WTC11 (cell line): ENCODE results near the gene YLPM1. TPM values are rescaled to one million over a fixed set of nuclear protein-coding genes. Genes with fewer than 3 reads are reported as not detected.

Experiments used
- ATAC-seq: fragments of 200-7000 bp; cut with Tn5 transposase; 2 replicates; pipeline ENCODE4 v1.10.0; 2021; ENCODE audit warnings: mild to moderate bottlenecking, moderate library complexity
- CTCF ChIA-PET: fragments of 300-600 bp; sonication (Branson Sonifier 250); formaldehyde crosslinking; loops from one replicate; lab custom pipeline; 2021; ENCODE audit warnings: antibody characterized with exemption; lab: Charles Lee
- POLR2A ChIA-PET: fragments of 350-600 bp; sonication (Branson Sonifier 250); formaldehyde crosslinking; loops from one replicate; lab custom pipeline; 2021; ENCODE audit warnings: antibody characterized with exemption; lab: Charles Lee
- DNase-seq: peaks from one replicate; pipeline ENCODE4 v3.0.0; 2021; ENCODE audit warnings: low spot score
- H3K27ac Mint-ChIP-seq: 2 replicates; pipeline ENCODE4 v1.8.0; 2021; ENCODE audit warnings: mixed read lengths
- H3K27me3 Mint-ChIP-seq: 2 replicates; pipeline ENCODE4 v1.8.0; 2021; ENCODE audit warnings: low read depth, mild to moderate bottlenecking, moderate library complexity, mixed read lengths
- H3K36me3 Mint-ChIP-seq: 2 replicates; pipeline ENCODE4 v1.8.0; 2021; ENCODE audit warnings: mixed read lengths
- H3K4me1 Mint-ChIP-seq: 2 replicates; pipeline ENCODE4 v1.8.0; 2022; ENCODE audit warnings: mixed read lengths
- H3K4me3 Mint-ChIP-seq: 2 replicates; pipeline ENCODE4 v1.8.0; 2021; ENCODE audit warnings: mild to moderate bottlenecking, moderate library complexity, mixed read lengths
- H3K9me3 Mint-ChIP-seq: 2 replicates; pipeline ENCODE4 v1.8.0; 2021; ENCODE audit warnings: mixed read lengths
- ATF6 ChIP-seq: sonication (generic); formaldehyde crosslinking; IDR thresholded peaks from 2 replicates; pipeline ENCODE4 v1.8.1; 2023; ENCODE audit warnings: mild to moderate bottlenecking, missing genetic modification reagents
- EMX1 ChIP-seq: fragments of 250-450 bp; sonication (Bioruptor Pico); IDR thresholded peaks from 2 replicates; pipeline ENCODE4 v1.8.0; 2021; ENCODE audit warnings: mild to moderate bottlenecking
- FOXJ3 ChIP-seq: sonication (generic); formaldehyde crosslinking; IDR thresholded peaks from 2 replicates; pipeline ENCODE4 v1.9.0; 2021; ENCODE audit warnings: missing genetic modification reagents, mild to moderate bottlenecking, borderline replicate concordance
- FOXK1 ChIP-seq: sonication (generic); formaldehyde crosslinking; IDR thresholded peaks from 2 replicates; pipeline ENCODE4 v1.8.0; 2022; ENCODE audit warnings: mild to moderate bottlenecking, moderate library complexity, missing genetic modification reagents
- FOXP1 ChIP-seq: sonication (generic); formaldehyde crosslinking; IDR thresholded peaks from 2 replicates; pipeline ENCODE4 v1.8.0; 2022; ENCODE audit warnings: missing genetic modification reagents, mild to moderate bottlenecking, moderate library complexity, borderline replicate concordance
- JAZF1 ChIP-seq: fragments of 250-450 bp; sonication (Bioruptor Pico); IDR thresholded peaks from 2 replicates; pipeline ENCODE4 v1.9.0; 2021; ENCODE audit warnings: moderate library complexity, mild to moderate bottlenecking, inconsistent platforms
- MXD4 ChIP-seq: fragments of 250-450 bp; sonication (Bioruptor Pico); IDR thresholded peaks from 2 replicates; pipeline ENCODE4 v1.8.0; 2021; ENCODE audit warnings: mild to moderate bottlenecking, moderate library complexity, borderline replicate concordance
- NR1H2 ChIP-seq: sonication (generic); formaldehyde crosslinking; IDR thresholded peaks from 2 replicates; pipeline ENCODE4 v1.9.0; 2021; ENCODE audit warnings: mild to moderate bottlenecking, moderate library complexity, missing genetic modification reagents
- PRDM15 ChIP-seq: sonication (generic); formaldehyde crosslinking; IDR thresholded peaks from 2 replicates; pipeline ENCODE4 v1.8.0; 2022; ENCODE audit warnings: missing genetic modification reagents
- SMAD3 ChIP-seq: sonication (generic); formaldehyde crosslinking; IDR thresholded peaks from 2 replicates; pipeline ENCODE4 v1.8.0; 2022; ENCODE audit warnings: missing genetic modification reagents, mild to moderate bottlenecking, borderline replicate concordance
- SMAD4 ChIP-seq: sonication (generic); formaldehyde crosslinking; IDR thresholded peaks from 2 replicates; pipeline ENCODE4 v1.8.0; 2022; ENCODE audit warnings: mild to moderate bottlenecking, missing genetic modification reagents
- ZBTB21 ChIP-seq: sonication (generic); formaldehyde crosslinking; IDR thresholded peaks from 2 replicates; pipeline ENCODE4 v1.8.1; 2023; ENCODE audit warnings: mild to moderate bottlenecking, missing genetic modification reagents, borderline replicate concordance
- ZNF219 ChIP-seq: sonication (generic); formaldehyde crosslinking; IDR thresholded peaks from 2 replicates; pipeline ENCODE4 v1.8.0; 2023; ENCODE audit warnings: missing genetic modification reagents, mild to moderate bottlenecking, borderline replicate concordance
- ZNF232 ChIP-seq: sonication (generic); formaldehyde crosslinking; IDR thresholded peaks from 2 replicates; pipeline ENCODE4 v1.8.0; 2022; ENCODE audit warnings: mild to moderate bottlenecking, missing genetic modification reagents
- ZNF396 ChIP-seq: fragments of 250-450 bp; sonication (Bioruptor Pico); IDR thresholded peaks from 2 replicates; pipeline ENCODE4 v1.8.0; 2021; ENCODE audit warnings: mild to moderate bottlenecking, moderate library complexity, borderline replicate concordance
- ZNF423 ChIP-seq: fragments of 250-450 bp; sonication (Bioruptor Pico); IDR thresholded peaks from 2 replicates; pipeline ENCODE4 v2.1.2; 2022; ENCODE audit warnings: mild to moderate bottlenecking, moderate library complexity
- total RNA-seq: library from RNA; stranded (reverse); gene quantifications from 3 replicates; pipeline ENCODE4 v1.2.3, GENCODE V29; 2021
- TF ChIP-seq, protein P1 (sequence below): sonication (generic); formaldehyde crosslinking; conservative IDR thresholded peaks from 2 replicates; pipeline ENCODE4 v1.8.1; 2022; ENCODE audit warnings: mild to moderate bottlenecking, missing genetic modification reagents
- TF ChIP-seq, protein P2 (sequence below): sonication (generic); formaldehyde crosslinking; IDR thresholded peaks from 2 replicates; pipeline ENCODE4 v1.8.1; 2023; ENCODE audit warnings: mild to moderate bottlenecking, moderate library complexity, missing genetic modification reagents
- TF ChIP-seq, protein P3 (sequence below): fragments of 250-450 bp; sonication (Bioruptor Pico); IDR thresholded peaks from 2 replicates; pipeline ENCODE4 v2.1.2; 2022; ENCODE audit warnings: mild to moderate bottlenecking, moderate library complexity
- TF ChIP-seq, protein P4 (sequence below): fragments of 250-450 bp; sonication (Bioruptor Pico); IDR thresholded peaks from 2 replicates; pipeline ENCODE4 v1.9.0; 2021; ENCODE audit warnings: mild to moderate bottlenecking

Gene YLPM1
- total RNA-seq, 1 experiment from 2014 or later, result 66.6 TPM

DNA sequence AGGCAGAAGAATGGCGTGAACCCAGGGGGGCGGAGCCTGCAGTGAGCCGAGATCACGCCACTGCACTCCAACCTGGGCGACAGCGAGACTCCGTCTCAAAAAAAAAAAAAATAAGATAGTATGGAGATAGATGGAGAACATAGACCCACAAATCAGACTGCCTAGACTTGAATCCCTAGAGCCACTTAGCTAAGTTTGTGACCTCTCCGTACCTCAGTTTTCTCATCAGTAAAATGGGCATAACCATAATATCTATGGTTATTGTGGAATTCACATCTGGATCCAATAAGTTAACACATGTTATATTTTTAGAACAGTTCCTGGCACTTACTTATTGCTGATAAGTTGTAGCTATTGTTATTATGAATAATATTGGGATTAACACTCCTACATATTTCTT lies 105.6 kb downstream of the YLPM1 start (continued):
- TF ChIP-seq ZBTB21 (CRISPR knock-in tag) (no peak), NR1H2 (CRISPR knock-in tag) (no peak), FOXP1 (CRISPR knock-in tag) (no peak), ZNF423 (CRISPR knock-in tag) (no peak), ATF6 (CRISPR knock-in tag) (no peak), EMX1 (CRISPR knock-in tag) (no peak), FOXJ3 (no peak), ZNF232 (CRISPR knock-in tag) (no peak), PRDM15 (no peak), FOXK1 (no peak)

- TF ChIP-seq, protein P1, sequence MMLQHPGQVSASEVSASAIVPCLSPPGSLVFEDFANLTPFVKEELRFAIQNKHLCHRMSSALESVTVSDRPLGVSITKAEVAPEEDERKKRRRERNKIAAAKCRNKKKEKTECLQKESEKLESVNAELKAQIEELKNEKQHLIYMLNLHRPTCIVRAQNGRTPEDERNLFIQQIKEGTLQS (CRISPR knock-in tag), result no peak
- TF ChIP-seq SMAD3 (CRISPR knock-in tag), result no peak
- TF ChIP-seq, protein P2, sequence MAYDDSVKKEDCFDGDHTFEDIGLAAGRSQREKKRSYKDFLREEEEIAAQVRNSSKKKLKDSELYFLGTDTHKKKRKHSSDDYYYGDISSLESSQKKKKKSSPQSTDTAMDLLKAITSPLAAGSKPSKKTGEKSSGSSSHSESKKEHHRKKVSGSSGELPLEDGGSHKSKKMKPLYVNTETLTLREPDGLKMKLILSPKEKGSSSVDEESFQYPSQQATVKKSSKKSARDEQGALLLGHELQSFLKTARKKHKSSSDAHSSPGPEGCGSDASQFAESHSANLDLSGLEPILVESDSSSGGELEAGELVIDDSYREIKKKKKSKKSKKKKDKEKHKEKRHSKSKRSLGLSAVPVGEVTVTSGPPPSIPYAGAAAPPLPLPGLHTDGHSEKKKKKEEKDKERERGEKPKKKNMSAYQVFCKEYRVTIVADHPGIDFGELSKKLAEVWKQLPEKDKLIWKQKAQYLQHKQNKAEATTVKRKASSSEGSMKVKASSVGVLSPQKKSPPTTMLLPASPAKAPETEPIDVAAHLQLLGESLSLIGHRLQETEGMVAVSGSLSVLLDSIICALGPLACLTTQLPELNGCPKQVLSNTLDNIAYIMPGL (CRISPR knock-in tag), result no peak
- TF ChIP-seq, protein P3, sequence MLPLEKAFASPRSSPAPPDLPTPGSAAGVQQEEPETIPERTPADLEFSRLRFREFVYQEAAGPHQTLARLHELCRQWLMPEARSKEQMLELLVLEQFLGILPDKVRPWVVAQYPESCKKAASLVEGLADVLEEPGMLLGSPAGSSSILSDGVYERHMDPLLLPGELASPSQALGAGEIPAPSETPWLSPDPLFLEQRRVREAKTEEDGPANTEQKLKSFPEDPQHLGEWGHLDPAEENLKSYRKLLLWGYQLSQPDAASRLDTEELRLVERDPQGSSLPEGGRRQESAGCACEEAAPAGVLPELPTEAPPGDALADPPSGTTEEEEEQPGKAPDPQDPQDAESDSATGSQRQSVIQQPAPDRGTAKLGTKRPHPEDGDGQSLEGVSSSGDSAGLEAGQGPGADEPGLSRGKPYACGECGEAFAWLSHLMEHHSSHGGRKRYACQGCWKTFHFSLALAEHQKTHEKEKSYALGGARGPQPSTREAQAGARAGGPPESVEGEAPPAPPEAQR (CRISPR knock-in tag), result no peak
- TF ChIP-seq ZNF219 (CRISPR knock-in tag), result no peak
- TF ChIP-seq ZBTB21 (CRISPR knock-in tag), result no peak
- no peak for TF ChIP-seq ZNF396 (CRISPR knock-in tag)
- TF ChIP-seq SMAD4 (CRISPR knock-in tag), result no peak
- TF ChIP-seq, protein P4, sequence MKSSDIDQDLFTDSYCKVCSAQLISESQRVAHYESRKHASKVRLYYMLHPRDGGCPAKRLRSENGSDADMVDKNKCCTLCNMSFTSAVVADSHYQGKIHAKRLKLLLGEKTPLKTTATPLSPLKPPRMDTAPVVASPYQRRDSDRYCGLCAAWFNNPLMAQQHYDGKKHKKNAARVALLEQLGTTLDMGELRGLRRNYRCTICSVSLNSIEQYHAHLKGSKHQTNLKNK (CRISPR knock-in tag), result no peak
- TF ChIP-seq MXD4 (CRISPR knock-in tag), result no peak
- TF ChIP-seq NR1H2 (CRISPR knock-in tag), result no peak
- no peak for TF ChIP-seq JAZF1 (CRISPR knock-in tag)
- H3K4me1 Mint-ChIP-seq, result peaks cover 10% of the 10 kb centered on the region
- DNase-seq, result no peak
- no peaks in the 10 kb centered on the region for H3K36me3 Mint-ChIP-seq
- no peak overlapping the region for H3K4me3 Mint-ChIP-seq
- ChIA-PET POLR2A (no interaction called here), CTCF (interaction anchor here (0.9 to 4.8 kb wide), 4 partner anchors 11 to 35 kb away, joined by 4 to 50 read pairs (median 4); no protein-coding TSS in a partner anchor)
- ATAC-seq, result no peak
- no peak overlapping the region for H3K27ac Mint-ChIP-seq
- H3K27me3 Mint-ChIP-seq, result no peaks in the 10 kb centered on the region
- H3K9me3 Mint-ChIP-seq, result peaks cover 3% of the 10 kb centered on the region; the same call in 1 of the 2 replicates
Measured at GRCh38 chr14:74871819-74872218, 108.7 kb downstream of the YLPM1 start.
